HEK293 (cell line): ENCODE data around the gene TMEM205.

ENCODE experiments used
- CTCF ChIA-PET: fragments of 350-600 bp; formaldehyde crosslinking; extraction: SDS; loops from one replicate; lab custom pipeline; 2021; ENCODE audit warnings: antibody characterized with exemption; lab: Yijun Ruan, JAX
- POLR2A ChIA-PET: fragments of 300-600 bp; formaldehyde crosslinking; extraction: SDS; loops from one replicate; lab custom pipeline; 2020; ENCODE audit warnings: antibody characterized with exemption, inconsistent platforms; lab: Yijun Ruan, JAX
- H3K27ac ChIP-seq: fragments of 200-500 bp; sonication (Bioruptor generic); 2 replicates; pipeline ENCODE4 v1.5.1; 2014; ENCODE audit warnings: low read depth, low read length, control low read depth, inconsistent platforms; ENCODE audit errors: extremely low read depth
- H3K36me3 ChIP-seq, 2 experiments: fragments of 200-500 bp in 1 of 2; sonication (Bioruptor generic) in 1 of 2; 1 replicate in 1 of 2; 2 replicates in 1 of 2; pipeline ENCODE4 v1.5.1; 2014 to 2017; ENCODE audit warnings: inconsistent platforms in 2 of 2, low read length in 2 of 2; ENCODE audit not compliant: control insufficient read depth in 2 of 2, insufficient read depth in 1 of 2
- H3K4me1 ChIP-seq: fragments of 200-500 bp; sonication (Bioruptor generic); 2 replicates; pipeline ENCODE4 v1.5.1; 2014; ENCODE audit warnings: mild to moderate bottlenecking, low read length, inconsistent platforms; ENCODE audit not compliant: control insufficient read depth, insufficient read depth
- H3K4me3 ChIP-seq: 2 replicates; pipeline ENCODE4 v1.5.1; 2011; ENCODE audit warnings: low read depth, mild to moderate bottlenecking, control low read depth, low read length, moderate library complexity
- H3K9me3 ChIP-seq: fragments of 200-500 bp; sonication (Bioruptor generic); 2 replicates; pipeline ENCODE4 v1.5.1; 2014; ENCODE audit warnings: low read depth, low read length, inconsistent platforms; ENCODE audit not compliant: control insufficient read depth, insufficient read depth
- ATF2 ChIP-seq: fragments of 450-650 bp; formaldehyde crosslinking; IDR thresholded peaks from 2 replicates; pipeline ENCODE4 v1.5.1; 2016; ENCODE audit warnings: missing biosample characterization, missing genetic modification characterization, low read depth
- EGR2 ChIP-seq: fragments of 450-650 bp; formaldehyde crosslinking; IDR thresholded peaks from 2 replicates; pipeline ENCODE4 v1.5.1; 2016; ENCODE audit warnings: low read depth, missing biosample characterization, missing genetic modification characterization
- KLF1 ChIP-seq: fragments of 450-650 bp; formaldehyde crosslinking; IDR thresholded peaks from 2 replicates; pipeline ENCODE4 v1.5.1; 2016; ENCODE audit warnings: missing biosample characterization, missing genetic modification characterization
- KLF17 ChIP-seq: fragments of 450-650 bp; formaldehyde crosslinking; IDR thresholded peaks from 2 replicates; pipeline ENCODE4 v1.5.1; 2016; ENCODE audit warnings: missing biosample characterization, missing genetic modification characterization
- OSR2 ChIP-seq: fragments of 450-650 bp; formaldehyde crosslinking; IDR thresholded peaks from 2 replicates; pipeline ENCODE4 v1.5.1; 2016; ENCODE audit warnings: missing biosample characterization, missing genetic modification characterization
- PATZ1 ChIP-seq: fragments of 450-650 bp; formaldehyde crosslinking; IDR thresholded peaks from 2 replicates; pipeline ENCODE4 v1.5.1; 2016; ENCODE audit warnings: missing biosample characterization, missing genetic modification characterization
- PRDM1 ChIP-seq: fragments of 450-650 bp; formaldehyde crosslinking; IDR thresholded peaks from 2 replicates; pipeline ENCODE4; 2016; ENCODE audit warnings: missing biosample characterization, missing genetic modification characterization
- SP2 ChIP-seq: fragments of 450-650 bp; formaldehyde crosslinking; IDR thresholded peaks from 2 replicates; pipeline ENCODE4 v1.5.1; 2016; ENCODE audit warnings: missing biosample characterization, missing genetic modification characterization
- ZBTB26 ChIP-seq: fragments of 450-650 bp; formaldehyde crosslinking; optimal IDR thresholded peaks from 2 replicates; pipeline ENCODE3; 2016; ENCODE audit warnings: missing biosample characterization, mild to moderate bottlenecking, missing genetic modification characterization
- ZFHX2 ChIP-seq: fragments of 450-650 bp; formaldehyde crosslinking; conservative IDR thresholded peaks from 2 replicates; pipeline ENCODE4 v1.5.1; 2016; ENCODE audit warnings: missing biosample characterization, missing genetic modification characterization
- ZNF311 ChIP-seq: fragments of 450-650 bp; formaldehyde crosslinking; IDR thresholded peaks from 2 replicates; pipeline ENCODE4 v1.5.1; 2017; ENCODE audit warnings: missing biosample characterization, missing genetic modification characterization, borderline replicate concordance
- ZNF473 ChIP-seq: fragments of 450-650 bp; formaldehyde crosslinking; IDR thresholded peaks from 2 replicates; pipeline ENCODE4 v1.5.1; 2017; ENCODE audit warnings: missing biosample characterization, missing genetic modification characterization
- ZNF623 ChIP-seq: fragments of 450-650 bp; formaldehyde crosslinking; IDR thresholded peaks from 2 replicates; pipeline ENCODE4 v1.5.1; 2016; ENCODE audit warnings: missing biosample characterization, missing genetic modification characterization
- ZNF677 ChIP-seq: fragments of 450-650 bp; IDR thresholded peaks from 2 replicates; pipeline ENCODE4 v1.5.0; 2018; ENCODE audit warnings: missing biosample characterization, mild to moderate bottlenecking, missing genetic modification characterization, moderate library complexity
- ZNF837 ChIP-seq: fragments of 450-650 bp; formaldehyde crosslinking; IDR thresholded peaks from 2 replicates; pipeline ENCODE4 v1.5.1; 2016; ENCODE audit warnings: missing biosample characterization, missing genetic modification characterization
- ZSCAN23 ChIP-seq: fragments of 450-650 bp; formaldehyde crosslinking; IDR thresholded peaks from 2 replicates; pipeline ENCODE4 v1.5.1; 2016; ENCODE audit warnings: missing biosample characterization, missing genetic modification characterization
- ZSCAN30 ChIP-seq: fragments of 450-650 bp; IDR thresholded peaks from 2 replicates; pipeline ENCODE4 v1.5.1; 2018; ENCODE audit warnings: missing biosample characterization, mild to moderate bottlenecking, missing genetic modification characterization, moderate library complexity
- ZXDB ChIP-seq: fragments of 450-650 bp; formaldehyde crosslinking; IDR thresholded peaks from 2 replicates; pipeline ENCODE4 v1.5.1; 2016; ENCODE audit warnings: missing biosample characterization, missing genetic modification characterization
- TF ChIP-seq, protein P1 (sequence below): fragments of 450-650 bp; formaldehyde crosslinking; IDR thresholded peaks from 2 replicates; pipeline ENCODE4 v1.5.1; 2016; ENCODE audit warnings: missing biosample characterization, missing genetic modification characterization

The TMEM205 gene

DNA sequence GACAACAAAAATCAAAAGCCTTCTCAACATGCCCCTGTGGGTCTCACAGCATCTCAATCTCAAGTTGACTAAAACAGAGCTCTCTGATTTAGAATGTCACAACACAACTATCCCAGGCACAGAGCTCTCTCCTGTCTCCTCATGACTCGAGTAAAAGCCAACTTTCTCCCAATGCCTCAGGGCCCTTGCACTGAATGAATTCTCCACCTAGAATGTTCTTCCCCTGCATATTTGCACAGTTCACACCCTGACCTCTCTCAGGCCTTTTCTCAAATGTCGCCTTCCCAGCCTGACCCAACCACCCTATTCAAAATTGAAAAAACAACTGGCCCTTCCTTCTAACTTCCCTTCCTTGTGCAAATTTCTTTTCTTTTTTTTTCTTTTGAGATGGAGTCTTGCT lies 24.7 kb upstream of the TMEM205 start:
- H3K27ac ChIP-seq: no peak overlapping the region
- no peak overlapping the region for H3K4me3 ChIP-seq
- no peaks in the 10 kb centered on the region for H3K9me3 ChIP-seq
- ChIA-PET CTCF (interaction anchor here (0.5 to 0.8 kb wide), 2 partner anchors 10 to 12 kb away, joined by 4 to 5 read pairs; no protein-coding TSS in a partner anchor), POLR2A (no interaction called here)
- no peak for TF ChIP-seq ZXDB
- no peak for TF ChIP-seq ZNF311 (tag by site-specific recombination)
- peak; percentile 71 for TF ChIP-seq ZNF623
- TF ChIP-seq OSR2: no peak
- TF ChIP-seq ZFHX2 (tag by site-specific recombination): no peak
- peak; percentile 86 for TF ChIP-seq PRDM1 (tag by site-specific recombination)
- no peak for TF ChIP-seq ZNF473
- TF ChIP-seq ZBTB26 (tag by site-specific recombination): no peak
- peaks cover 0 to 23% of the 10 kb centered on the region in 2 experiments; a peak in 2 of 3 replicates for H3K36me3 ChIP-seq
- peaks cover 4% of the 10 kb centered on the region; the same call in 1 of the 2 replicates for H3K4me1 ChIP-seq

- peak; percentile 45 for TF ChIP-seq KLF1 (tag by site-specific recombination)
- no peak for TF ChIP-seq ZSCAN23 (tag by site-specific recombination)
- Histone ChIP-seq H3K36me3 (peaks cover 0 to 37% of the 10 kb centered on the region in 2 experiments; a peak in 2 of 3 replicates), H3K9me3 (no peaks in the 10 kb centered on the region), H3K4me1 (no peaks in the 10 kb centered on the region), H3K4me3 (no peak overlapping the region), H3K27ac (no peak overlapping the region)
- CTCF ChIA-PET: interaction anchor here (2.1 to 3.2 kb wide), 2 partner anchors 14 to 115 kb away, joined by 6 to 12 read pairs; no protein-coding TSS in a partner anchor
- POLR2A ChIA-PET: no interaction called here
Measured at GRCh38 chr19:11367528-11367927, 21.5 kb upstream of the TMEM205 start.

GRCh38 chr19:11365557-11366117 lies 19.6 kb upstream of the TMEM205 start:
- Histone ChIP-seq H3K4me3 (no peak overlapping the region), H3K27ac (no peak overlapping the region), H3K4me1 (no peaks in the 10 kb centered on the region), H3K36me3 (peaks cover 0 to 41% of the 10 kb centered on the region in 2 experiments; a peak in 2 of 3 replicates), H3K9me3 (no peaks in the 10 kb centered on the region)
- ChIA-PET CTCF (no interaction called here), POLR2A (no interaction called here)
- no peak for TF ChIP-seq ZSCAN30 (tag by site-specific recombination)
- peak; percentile 44 for TF ChIP-seq EGR2 (tag by site-specific recombination)
- TF ChIP-seq ZFHX2 (tag by site-specific recombination): peak; percentile 40; the same call in 1 of the 2 replicates

DNA sequence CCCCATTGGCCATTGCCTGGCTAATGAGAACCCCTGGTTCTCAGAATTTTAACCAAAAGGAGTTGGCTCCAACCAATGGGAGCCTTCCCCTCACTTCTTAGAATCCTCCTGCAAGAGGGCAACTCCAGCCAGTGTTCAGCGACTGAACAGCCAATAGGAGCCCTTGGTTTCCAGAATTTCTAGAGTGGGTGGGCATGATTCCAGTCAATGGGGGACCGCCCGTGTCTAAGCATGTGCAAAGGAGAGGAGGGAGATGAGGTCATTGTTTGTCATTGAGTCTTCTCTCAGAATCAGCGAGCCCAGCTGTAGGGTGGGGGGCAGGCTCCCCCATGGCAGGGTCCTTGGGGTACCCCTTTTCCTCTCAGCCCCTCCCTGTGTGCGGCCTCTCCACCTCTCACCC lies 18.9 kb upstream of the TMEM205 start:
- Histone ChIP-seq H3K4me1 (no peaks in the 10 kb centered on the region), H3K4me3 (no peak overlapping the region), H3K27ac (no peak overlapping the region), H3K36me3 (peaks cover 0 to 41% of the 10 kb centered on the region in 2 experiments; a peak in 2 of 3 replicates), H3K9me3 (no peaks in the 10 kb centered on the region)
- CTCF ChIA-PET: no interaction called here
- TF ChIP-seq, protein P1, sequence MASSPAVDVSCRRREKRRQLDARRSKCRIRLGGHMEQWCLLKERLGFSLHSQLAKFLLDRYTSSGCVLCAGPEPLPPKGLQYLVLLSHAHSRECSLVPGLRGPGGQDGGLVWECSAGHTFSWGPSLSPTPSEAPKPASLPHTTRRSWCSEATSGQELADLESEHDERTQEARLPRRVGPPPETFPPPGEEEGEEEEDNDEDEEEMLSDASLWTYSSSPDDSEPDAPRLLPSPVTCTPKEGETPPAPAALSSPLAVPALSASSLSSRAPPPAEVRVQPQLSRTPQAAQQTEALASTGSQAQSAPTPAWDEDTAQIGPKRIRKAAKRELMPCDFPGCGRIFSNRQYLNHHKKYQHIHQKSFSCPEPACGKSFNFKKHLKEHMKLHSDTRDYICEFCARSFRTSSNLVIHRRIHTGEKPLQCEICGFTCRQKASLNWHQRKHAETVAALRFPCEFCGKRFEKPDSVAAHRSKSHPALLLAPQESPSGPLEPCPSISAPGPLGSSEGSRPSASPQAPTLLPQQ (tag by site-specific recombination): 0 out of 2 replicates have a peak, but pooled peaks have one; percentile 31
- TF ChIP-seq ATF2 (tag by site-specific recombination): peak; percentile 38; the same call in 1 of the 2 replicates
- peak; percentile 59 for TF ChIP-seq SP2 (tag by site-specific recombination)
- TF ChIP-seq EGR2 (tag by site-specific recombination): peak; percentile 34; the same call in 1 of the 2 replicates
- TF ChIP-seq PATZ1 (tag by site-specific recombination): peak; percentile 45; the same call in 1 of the 2 replicates
- TF ChIP-seq ZNF837: no peak
- no peak for TF ChIP-seq ZNF677
- TF ChIP-seq KLF17: 0 out of 2 replicates have a peak, but pooled peaks have one; percentile 20
- POLR2A ChIA-PET: no interaction called here
